Measurements from ENCODE around the gene GPR6. TPM values are rescaled to one million over a fixed set of nuclear protein-coding genes. Genes with fewer than 3 reads are reported as not detected.

GPR6 gene
- total RNA-seq, 1 donor from 2014 or later: not detected

DNA sequence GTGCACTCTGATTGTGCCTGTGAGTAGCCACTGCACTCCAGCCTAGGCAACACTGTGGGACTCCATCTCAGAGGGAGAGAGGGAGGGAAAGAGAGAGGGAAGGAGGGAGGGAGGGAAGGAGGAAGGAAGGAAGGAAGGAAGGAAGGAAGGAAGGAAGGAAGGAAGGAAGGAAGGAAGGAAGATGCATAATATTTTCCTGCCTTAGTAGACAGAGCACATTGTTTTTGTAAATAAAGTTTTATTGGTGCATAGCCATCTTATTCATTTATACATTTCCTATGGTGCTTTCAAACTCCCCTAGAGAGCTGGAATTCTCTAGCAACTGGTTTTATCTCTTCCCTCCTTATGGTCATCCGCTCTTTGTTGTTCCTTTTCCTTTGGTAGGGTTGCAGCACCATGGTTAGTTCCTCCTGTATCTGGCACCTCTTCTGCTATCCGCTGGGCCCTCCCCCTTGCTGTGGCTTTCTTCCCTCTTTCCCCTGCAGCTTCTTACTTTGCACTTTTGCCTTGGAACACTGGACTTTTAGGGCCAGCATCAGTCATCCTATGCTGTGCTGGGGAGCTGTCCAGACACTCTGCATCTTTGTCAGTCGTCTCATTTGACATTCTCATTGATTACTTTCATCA, 20.2 kb downstream of the GPR6 start:
- no peak for DNase-seq (ENCODE audit: extremely low read depth, low read depth, low spot score)

DNA sequence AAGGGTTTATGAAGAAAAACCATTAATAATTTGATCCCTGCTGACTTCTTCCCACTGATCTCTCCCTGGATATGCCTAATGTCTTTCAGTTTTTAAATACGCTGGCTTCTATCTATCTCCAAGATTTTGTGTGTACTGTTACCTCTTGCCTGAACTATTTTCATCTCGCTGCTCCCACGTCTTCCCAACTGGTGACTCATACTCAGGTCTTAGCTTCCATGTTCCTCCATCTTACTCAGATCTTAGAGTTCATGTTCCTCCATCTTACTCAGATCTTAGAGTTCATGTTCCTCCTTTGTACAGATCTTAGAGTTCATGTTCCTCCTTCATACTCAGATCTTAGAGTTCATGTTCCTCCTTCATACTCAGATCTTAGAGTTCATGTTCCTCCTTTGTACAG, 21.6 kb downstream of the GPR6 start:
- DNase-seq (ENCODE audit: extremely low read depth, low read depth, low spot score): no peak

DNA sequence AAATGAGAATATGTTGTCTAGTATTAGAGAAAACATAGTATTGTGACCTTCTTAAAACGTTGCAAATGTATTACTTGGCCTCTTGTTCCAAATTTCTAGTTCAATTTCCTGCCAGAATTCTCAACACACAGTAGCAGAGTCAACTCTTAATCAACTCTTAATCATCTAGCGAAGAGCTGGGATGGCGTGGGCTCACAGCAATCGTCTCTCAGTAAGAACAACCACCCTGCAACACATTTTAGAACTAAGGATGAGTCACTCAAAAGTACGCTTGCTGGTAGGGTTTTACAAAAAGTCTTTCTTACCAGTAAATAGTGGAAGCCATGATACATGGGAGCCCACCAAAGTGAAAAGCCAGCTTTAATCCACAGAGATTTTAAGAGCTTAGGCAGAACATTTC, 24.6 kb downstream of the GPR6 start:
- no peak for DNase-seq (ENCODE audit: extremely low read depth, low read depth, low spot score)

DNA sequence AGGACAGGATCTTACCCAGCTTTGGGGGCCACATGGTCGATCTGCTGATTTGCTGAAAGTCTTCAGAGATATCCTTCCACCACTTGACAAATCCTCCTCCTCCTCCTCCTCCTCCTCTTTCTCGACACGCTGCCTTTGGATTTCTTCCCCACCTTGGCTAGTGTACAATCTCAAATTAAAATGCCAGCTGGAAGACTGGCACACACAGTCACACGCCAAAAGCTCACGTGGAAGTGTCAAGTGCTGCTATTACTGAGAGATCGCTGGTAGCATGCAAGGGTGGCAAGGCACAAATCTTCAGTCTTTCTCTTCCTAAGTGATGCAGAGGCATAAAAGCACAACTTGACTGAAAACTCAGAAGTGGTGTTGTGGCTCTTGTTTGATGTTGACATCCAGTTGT, 35.3 kb downstream of the GPR6 start:
- DNase-seq (ENCODE audit: extremely low read depth, low read depth, low spot score): no peak

DNA sequence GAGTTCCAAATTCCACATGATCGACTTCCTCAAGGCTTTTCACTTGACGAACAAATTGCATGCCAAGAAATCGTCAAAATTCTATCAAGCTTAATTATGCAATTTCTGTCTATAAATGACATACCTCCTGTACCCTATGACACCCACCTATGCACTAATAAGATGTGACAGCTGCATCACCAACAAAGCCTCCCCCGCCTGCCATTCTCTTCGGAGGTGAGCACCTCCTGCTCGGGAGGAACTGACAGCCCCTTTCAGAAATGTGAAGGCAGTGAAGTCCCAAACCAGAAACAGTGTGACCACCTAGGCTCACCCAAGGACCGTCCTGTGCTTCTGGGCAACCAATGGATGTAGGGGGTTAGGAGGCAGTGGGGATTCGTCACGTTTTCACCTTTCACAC, 37.1 kb downstream of the GPR6 start:
- DNase-seq (ENCODE audit: extremely low read depth, low read depth, low spot score): no peak

DNA sequence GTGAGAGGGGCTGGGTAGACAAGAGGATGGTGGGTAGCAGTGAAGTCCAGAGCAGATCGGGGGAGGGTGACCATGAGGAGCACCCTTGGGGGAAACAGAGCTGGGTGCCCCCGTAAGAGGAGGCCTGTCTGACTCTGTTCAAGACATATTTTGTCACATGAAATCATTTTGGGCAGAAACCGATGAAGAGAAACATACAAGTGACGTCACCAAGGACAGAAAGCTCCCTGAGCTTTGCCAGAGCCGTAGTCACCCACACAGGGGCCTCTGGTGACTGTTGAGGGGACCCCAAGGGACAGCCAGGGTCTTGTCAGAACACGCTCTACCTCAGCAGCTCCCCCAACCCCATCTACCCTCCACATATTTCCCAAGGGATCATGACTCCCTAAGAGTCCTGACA, 39.2 kb downstream of the GPR6 start:
- no peak for DNase-seq (ENCODE audit: extremely low read depth, low read depth, low spot score)

DNA sequence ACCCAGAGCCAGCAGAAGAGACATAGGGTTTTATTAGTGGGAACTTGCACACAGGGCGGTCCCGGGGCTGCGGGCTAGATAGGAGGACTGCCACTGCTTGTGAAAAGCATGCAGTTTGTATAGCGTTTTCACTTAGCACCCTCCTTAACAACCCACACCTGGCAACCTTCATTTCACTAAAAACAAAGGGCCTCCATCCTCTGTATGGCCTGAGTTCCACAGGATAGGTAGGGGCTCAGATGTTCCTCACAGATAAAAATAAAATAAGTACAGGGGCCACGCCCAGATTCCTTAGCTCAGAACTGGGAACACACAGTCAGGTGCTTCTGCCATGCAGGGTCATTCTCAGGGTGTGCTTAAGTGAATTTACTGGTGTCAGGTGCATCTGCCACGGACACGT, 39.8 kb downstream of the GPR6 start:
- DNase-seq (ENCODE audit: extremely low read depth, low read depth, low spot score): no peak

DNA sequence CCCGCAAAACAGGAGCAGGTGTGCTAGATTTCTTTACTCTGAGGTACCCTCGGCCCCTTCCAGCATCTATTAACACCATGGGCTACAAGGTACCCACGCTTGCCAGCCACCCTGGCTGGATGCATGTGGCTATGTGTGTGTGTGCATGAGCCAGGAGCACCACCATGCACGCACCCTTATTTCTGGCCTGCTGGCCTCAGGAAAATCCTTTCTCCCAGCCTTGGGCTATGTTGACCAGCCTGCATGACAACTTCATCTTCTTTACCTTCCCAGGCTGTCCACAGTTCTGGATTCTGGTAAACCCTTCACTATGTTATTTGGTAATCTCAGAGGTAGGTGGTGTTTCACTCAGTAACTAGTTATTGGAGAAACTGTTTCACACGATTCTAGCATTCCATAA, 40.4 kb downstream of the GPR6 start:
- DNase-seq (ENCODE audit: extremely low read depth, low read depth, low spot score): no peak

DNA sequence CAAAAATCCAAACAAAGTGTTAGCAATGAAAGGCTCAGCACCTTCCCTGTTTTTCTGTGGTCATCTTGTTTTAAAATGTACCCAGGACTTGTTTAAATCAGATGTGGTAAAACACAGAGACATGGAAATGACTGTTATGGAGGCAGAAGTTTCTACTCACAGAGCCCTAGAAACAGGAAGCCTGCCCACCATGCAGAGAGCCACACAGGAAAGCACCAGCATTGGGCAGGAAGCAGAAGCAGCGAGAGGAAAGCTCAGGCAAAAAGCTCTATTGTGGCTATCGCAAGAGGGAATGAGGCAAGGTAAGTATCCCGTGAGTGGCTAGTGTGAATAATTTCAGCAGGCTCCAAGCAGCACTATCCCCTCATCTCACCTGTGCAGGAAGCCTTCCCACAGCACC, 42.8 kb downstream of the GPR6 start:
- DNase-seq (ENCODE audit: extremely low read depth, low read depth, low spot score): no peak

DNA sequence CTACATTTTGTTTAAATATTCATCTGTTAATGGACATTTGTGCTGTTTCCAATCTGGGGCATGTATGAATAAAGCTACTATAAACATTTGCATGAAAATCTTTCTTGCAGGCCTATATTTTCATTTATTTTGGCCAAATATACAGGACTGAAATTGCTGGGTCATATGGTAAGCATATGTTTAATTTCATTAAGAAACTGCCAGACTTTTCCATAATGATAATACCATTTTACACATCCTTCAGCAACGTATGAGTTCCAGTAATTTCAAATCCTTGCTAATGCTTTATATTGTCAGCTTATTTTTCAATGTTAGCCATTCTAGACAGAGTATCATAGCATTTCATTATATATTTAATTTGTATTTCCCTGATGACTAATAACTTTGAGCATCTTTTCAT, 51.0 kb downstream of the GPR6 start:
- DNase-seq (ENCODE audit: extremely low read depth, low read depth, low spot score): no peak

Other genes with a start within 250 kb of the GPR6 start
- 25.6 and 30.4 TPM in 2 replicates for gene WASF1, start 201.4 kb downstream of the GPR6 start, total RNA-seq
- gene CDC40, start 202.1 kb downstream of the GPR6 start, total RNA-seq: 15.2 and 15.5 TPM in 2 replicates